Measurements from ENCODE around the gene ABTB2. TPM values are rescaled to one million over a fixed set of nuclear protein-coding genes. Genes with fewer than 3 reads are reported as not detected.
A peak's percentile ranks its signal among the peaks of the same experiment; 100 is the strongest.

The ABTB2 gene
- total and polyA plus RNA-seq, 10 of the 15 experiments (the other 5 are each of a cell fraction or from before 2014, with no cell fraction given): 0.13 to 2.1 (median 0.72) TPM

GRCh38 chr11:34154059-34154875 is 203.5 kb downstream of the ABTB2 start (continued):
- TF ChIP-seq TCF3 (IDR thresholded peaks at IDR 0.05; ENCODE audit: borderline replicate concordance, insufficient read depth, low read depth, low read length): no peak

- SMC1A ChIA-PET (ENCODE audit: uncharacterized antibody, unreplicated experiment): interaction anchor here (1.2 kb wide), 1 partner anchor 9 kb away, joined by 3 read pairs; no protein-coding TSS in a partner anchor
- Histone ChIP-seq H4K20me1 (ENCODE audit: control insufficient read depth, insufficient read depth) (no peaks in the 10 kb centered on the region), H3K9me3 (replicated peaks; ENCODE audit: control insufficient read depth, insufficient read depth, low read length) (no peaks in the 10 kb centered on the region), H3K27me3 (replicated peaks in 1 of 2; ENCODE audit: control insufficient read depth in 2 of 2, insufficient read depth in 2 of 2, low read length in 1 of 2) (no peaks in the 10 kb centered on the region), H3K27ac (ENCODE audit: control insufficient read depth, insufficient read depth) (no peak overlapping the region), H2AFZ (ENCODE audit: control insufficient read depth, low read depth, low read length) (no peak overlapping the region), H3K79me2 (ENCODE audit: control insufficient read depth, insufficient read depth, low read length) (no peaks in the 10 kb centered on the region), H3K4me1 (ENCODE audit: control insufficient read depth, insufficient read depth, low read length) (peaks cover 21% of the 10 kb centered on the region), H3K4me3 (no peak overlapping the region), H3K9ac (ENCODE audit: control insufficient read depth, insufficient read depth, low read length) (no peak overlapping the region), H3K36me3 (ENCODE audit: control insufficient read depth in 2 of 2, insufficient read depth in 2 of 2, low read length in 1 of 2) (peaks cover 16 to 25% of the 10 kb centered on the region in 2 experiments), H3K4me2 (ENCODE audit: control insufficient read depth, insufficient read depth) (no peak overlapping the region)
- in situ Hi-C loops (cut with MboI) (loop anchor here (25.0 kb wide), 1 partner anchor 335 kb away; no protein-coding TSS in a partner anchor), intact Hi-C loops (cut with micrococcal nuclease; ENCODE audit: unreplicated experiment) (no loop called here)
- POLR2A ChIA-PET: no interaction called here
- FAIRE-seq (no peak), ATAC-seq (no peak), DNase-seq (ENCODE audit: low read depth, low spot score) (no peak)
- 90% methylated on average over 18 of the region's 18 CpGs for WGBS (ENCODE audit: insufficient coverage, insufficient replicate concordance, low lambda C conversion rate, missing lambda C conversion rate)
- CTCF ChIA-PET: interaction anchor here (1.4 to 3.6 kb wide), 2 partner anchors 22 to 206 kb away, joined by 3 to 14 read pairs; partner anchors contain the start of gene ABTB2
- TF ChIP-seq POLR2A (IDR thresholded peaks at IDR 0.05; ENCODE audit: low read depth, low read length): peak; percentile 34; the same call in 1 of the 2 replicates
- TF ChIP-seq RELB (IDR thresholded peaks at IDR 0.05; ENCODE audit: low read depth): no peak
- RAD21 ChIA-PET (ENCODE audit: unreplicated experiment): interaction anchor here (0.9 kb wide), 1 partner anchor 46 kb away, joined by 3 read pairs; the partner anchor contains the start of gene NAT10
- no TSS peak for BruUV-seq (replicated peaks)
Measured at GRCh38 chr11:34151916-34152845, 205.6 kb downstream of the ABTB2 start.
